SK-N-SH treated with all-trans-retinoic acid at 6 μM for 48 hours (cell line): ENCODE measurements around the gene UVRAG.

Source experiments
- GLIS3 ChIP-seq: fragments of 250-450 bp; sonication (Bioruptor Pico); IDR thresholded peaks from 2 replicates; pipeline ENCODE4 v1.5.0; 2020; ENCODE audit warnings: mild to moderate bottlenecking, moderate library complexity
- RARB ChIP-seq: fragments of 250-450 bp; sonication (Bioruptor Pico); IDR thresholded peaks from 2 replicates; pipeline ENCODE4 v1.8.0; 2021; ENCODE audit warnings: mild to moderate bottlenecking, moderate library complexity
- ZFP3 ChIP-seq: fragments of 250-450 bp; sonication (Bioruptor Pico); IDR thresholded peaks from 2 replicates; pipeline ENCODE4 v1.5.0; 2020; ENCODE audit warnings: mild to moderate bottlenecking, moderate library complexity

GRCh38 chr11:75993126-75993525 is 178.1 kb downstream of the UVRAG start:
- TF ChIP-seq RARB (no peak), ZFP3 (CRISPR knock-in tag) (no peak), GLIS3 (no peak)
